HG03045 (cell line): ENCODE data around the gene SLC2A13.
"Not testable (repeated sequence)": the region's sequence is repeated elsewhere in the genome, so short reads cannot be mapped to it uniquely, and the experiment has no call there.

ENCODE experiments used
- ATAC-seq: cut with Tn5 transposase; IDR thresholded peaks from one replicate; pipeline ENCODE4 v1.9.1; 2021; ENCODE audit warnings: mild to moderate bottlenecking, moderate library complexity; ENCODE audit not compliant: unreplicated experiment

SLC2A13 gene

GRCh38 chr12:40106202-40106533 lies 287 bp upstream of the SLC2A13 start:
- ATAC-seq = no peak

GRCh38 chr12:40105265-40105514 lies 691 bp downstream of the SLC2A13 start:
- peak; percentile 45 for ATAC-seq

- no peak for ATAC-seq
Measured at GRCh38 chr12:40104461-40105264, 1.2 kb downstream of the SLC2A13 start.

- ATAC-seq = no peak
Measured at GRCh38 chr12:40103043-40103442, 2.8 kb downstream of the SLC2A13 start.

- ATAC-seq = no peak
Measured at GRCh38 chr12:40101747-40102146, 4.1 kb downstream of the SLC2A13 start.

GRCh38 chr12:40099423-40099853 lies 6.4 kb downstream of the SLC2A13 start:
- ATAC-seq = no peak

GRCh38 chr12:40098406-40099145 lies 7.3 kb downstream of the SLC2A13 start:
- no peak for ATAC-seq

GRCh38 chr12:40093512-40093911 lies 12.4 kb downstream of the SLC2A13 start:
- ATAC-seq = no peak

- no peak for ATAC-seq
Measured at GRCh38 chr12:40086471-40086870, 19.4 kb downstream of the SLC2A13 start.

GRCh38 chr12:40078266-40078665 lies 27.6 kb downstream of the SLC2A13 start:
- ATAC-seq = no peak

- no peak for ATAC-seq
Measured at GRCh38 chr12:40075458-40075857, 30.4 kb downstream of the SLC2A13 start.

GRCh38 chr12:40068416-40068815 lies 37.5 kb downstream of the SLC2A13 start:
- no peak for ATAC-seq

- no peak for ATAC-seq
Measured at GRCh38 chr12:40065636-40066035, 40.2 kb downstream of the SLC2A13 start.

GRCh38 chr12:40063414-40063813 lies 42.5 kb downstream of the SLC2A13 start:
- ATAC-seq = no peak

GRCh38 chr12:40058721-40059190 lies 47.1 kb downstream of the SLC2A13 start:
- no peak for ATAC-seq

GRCh38 chr12:40056373-40056772 lies 49.5 kb downstream of the SLC2A13 start:
- ATAC-seq = no peak

- ATAC-seq = no peak
Measured at GRCh38 chr12:40055776-40056175, 50.1 kb downstream of the SLC2A13 start.

GRCh38 chr12:40055228-40055579 lies 50.7 kb downstream of the SLC2A13 start:
- no peak for ATAC-seq

- no peak for ATAC-seq
Measured at GRCh38 chr12:40054555-40055227, 51.2 kb downstream of the SLC2A13 start.

- no peak for ATAC-seq
Measured at GRCh38 chr12:40049268-40049667, 56.6 kb downstream of the SLC2A13 start.

- ATAC-seq = not testable (repeated sequence)
Measured at GRCh38 chr12:40047002-40047401, 58.9 kb downstream of the SLC2A13 start.

- no peak for ATAC-seq
Measured at GRCh38 chr12:40045656-40046055, 60.2 kb downstream of the SLC2A13 start.
